Superior temporal gyrus (tissue), 1 donor: ENCODE results near the gene TMX1.
A peak's percentile ranks its signal among the peaks of the same experiment; 100 is the strongest.

Experiments
- DNase-seq: peaks from one replicate; pipeline ENCODE4 v3.0.0-alpha.2; 2016; ENCODE audit errors: extremely low spot score

TMX1 gene

DNA sequence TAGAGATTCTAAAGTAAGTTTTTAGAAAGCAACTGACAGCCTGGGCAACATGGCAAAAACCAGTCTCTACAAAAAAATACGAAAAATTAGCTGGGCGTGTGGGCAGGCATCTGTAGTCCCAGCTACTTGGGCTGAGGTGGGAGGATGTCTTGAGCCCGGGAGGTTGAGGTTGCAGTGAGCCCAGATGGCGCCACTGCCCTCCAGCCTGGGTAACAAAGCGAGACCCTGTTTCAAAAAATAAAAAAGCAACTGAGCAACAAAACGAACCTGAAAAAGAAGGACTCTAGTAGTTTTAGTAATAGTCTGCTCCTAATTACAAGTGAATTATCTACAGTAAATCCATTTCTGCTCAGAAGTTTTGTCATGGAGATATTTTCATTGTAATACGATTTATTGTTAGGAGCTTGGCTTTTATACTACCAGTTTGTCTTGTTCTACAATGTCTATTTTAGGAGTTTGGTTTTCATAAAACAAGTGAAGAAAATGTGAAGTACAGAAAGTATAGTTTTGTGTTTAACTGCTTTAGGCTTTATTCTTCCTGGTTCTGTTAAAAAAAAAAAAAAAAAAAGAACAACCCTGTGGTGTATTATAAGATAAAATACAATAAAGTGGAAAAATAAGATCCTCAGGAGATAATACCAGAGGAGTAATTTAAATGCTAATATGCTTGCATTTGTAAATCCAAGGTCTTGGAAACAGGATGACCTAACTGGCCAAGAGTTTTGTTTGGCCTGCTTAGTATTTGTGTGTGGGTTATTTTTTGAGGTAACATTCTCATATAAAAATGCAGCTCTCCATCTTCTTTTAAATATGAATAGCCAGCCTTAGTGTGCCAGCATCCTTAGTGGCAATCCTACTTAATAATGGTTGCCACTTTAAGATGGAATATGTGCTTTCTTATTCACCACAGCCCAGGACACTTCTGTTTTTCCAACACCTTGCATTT, 2.8 kb downstream of the TMX1 start:
- peak; percentile 28 for DNase-seq

DNA sequence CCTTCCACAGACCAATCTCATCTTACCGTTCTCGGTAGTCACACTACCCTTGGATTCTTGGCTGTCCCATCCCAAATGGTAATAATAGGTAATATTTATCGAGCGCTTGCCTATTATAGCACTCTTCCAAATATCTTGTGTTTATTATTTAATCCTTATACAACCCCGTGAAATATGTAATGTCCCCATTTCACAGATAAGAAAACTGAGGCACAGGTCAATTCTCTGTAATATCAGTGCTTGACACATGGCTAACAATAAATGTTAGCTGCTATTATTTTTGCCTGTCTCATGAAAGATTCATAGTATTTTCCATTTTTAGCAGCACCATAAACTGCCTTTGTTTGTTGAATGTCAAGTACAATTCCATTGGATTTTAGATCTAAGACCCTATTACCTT, 4.5 kb downstream of the TMX1 start:
- no peak for DNase-seq

DNA sequence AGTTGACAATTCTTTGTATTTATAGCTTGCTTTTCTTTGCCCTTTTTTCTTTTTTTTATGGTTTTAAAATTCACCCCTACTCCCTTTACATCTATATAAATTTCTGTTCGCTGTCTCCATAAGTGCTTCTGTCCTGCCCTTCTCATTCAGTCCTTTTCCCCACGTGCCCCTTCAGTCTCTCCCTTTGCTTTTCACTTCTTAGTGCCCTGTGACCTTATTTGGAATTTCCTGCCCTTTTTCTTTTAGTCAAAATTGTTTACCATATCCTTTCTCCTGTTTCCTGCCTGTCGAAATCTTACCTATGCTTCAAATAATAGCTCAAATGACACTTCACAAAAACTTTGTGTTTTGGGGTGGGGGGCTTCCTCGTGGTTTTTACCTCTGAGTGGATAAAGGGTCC, 6.0 kb downstream of the TMX1 start:
- DNase-seq, result no peak

DNA sequence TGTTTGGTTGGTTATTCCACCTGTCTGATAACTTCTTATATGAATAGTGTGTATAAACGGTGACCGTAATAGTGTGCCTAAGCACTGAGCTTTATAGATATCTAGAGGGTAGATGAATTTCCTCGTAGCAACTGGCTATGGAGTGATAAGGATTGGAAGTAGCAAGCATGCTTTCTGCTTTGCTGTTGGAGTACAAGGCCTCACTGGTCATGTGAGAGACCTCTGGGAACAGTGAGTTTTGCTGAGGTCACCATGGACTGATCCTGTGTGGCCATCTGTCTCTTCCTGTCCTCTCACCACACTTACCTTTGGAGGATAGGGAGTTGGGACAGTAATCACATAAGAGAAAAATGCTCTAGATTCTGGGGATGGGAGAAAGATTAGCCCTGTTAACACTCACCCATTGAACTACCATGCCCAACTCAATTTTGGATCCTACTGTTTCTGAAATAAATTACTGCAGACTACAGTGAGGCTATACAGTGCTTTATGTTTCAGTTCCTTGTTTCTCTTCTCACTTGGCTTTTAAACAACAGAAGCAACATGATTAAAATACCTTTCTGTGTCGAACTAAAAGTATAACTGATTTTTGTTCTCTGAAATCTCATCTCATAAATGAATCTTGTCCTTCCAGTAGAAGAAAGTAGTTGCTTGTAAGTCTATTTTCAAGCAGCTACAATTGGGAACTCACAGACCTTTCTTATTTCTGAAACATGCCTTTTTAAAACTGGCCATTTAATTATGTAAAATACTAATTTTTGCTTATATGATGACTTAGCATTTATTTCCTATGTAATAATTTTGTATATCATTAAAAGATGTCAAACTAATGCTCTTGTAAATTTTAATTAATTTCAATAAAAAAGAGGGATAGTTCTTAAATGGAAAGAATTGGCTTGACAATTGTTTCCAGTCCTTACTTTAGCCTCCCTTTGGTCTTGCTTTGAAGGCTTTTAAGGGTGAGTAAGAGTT, 8.3 kb downstream of the TMX1 start:
- no peak for DNase-seq

DNA sequence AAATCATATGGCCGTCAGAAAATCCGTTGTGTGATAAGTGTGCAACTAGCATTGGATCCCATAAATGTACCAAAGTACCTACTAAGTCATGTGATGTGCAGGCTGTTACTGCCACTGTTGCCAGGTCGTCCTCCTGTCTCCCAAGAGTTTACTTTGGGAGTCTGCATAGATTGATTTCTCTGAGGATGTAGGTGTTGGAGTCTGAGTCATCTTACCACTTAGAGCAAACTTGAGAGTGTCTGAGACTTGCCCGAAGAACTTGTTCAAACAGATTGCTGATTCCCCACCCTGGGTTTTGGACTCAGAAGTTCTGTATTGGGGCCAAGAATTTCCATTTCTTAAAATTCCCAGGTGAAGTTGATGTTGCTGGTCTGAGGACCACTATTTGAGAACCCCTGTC, 11.4 kb downstream of the TMX1 start:
- DNase-seq, result no peak

DNA sequence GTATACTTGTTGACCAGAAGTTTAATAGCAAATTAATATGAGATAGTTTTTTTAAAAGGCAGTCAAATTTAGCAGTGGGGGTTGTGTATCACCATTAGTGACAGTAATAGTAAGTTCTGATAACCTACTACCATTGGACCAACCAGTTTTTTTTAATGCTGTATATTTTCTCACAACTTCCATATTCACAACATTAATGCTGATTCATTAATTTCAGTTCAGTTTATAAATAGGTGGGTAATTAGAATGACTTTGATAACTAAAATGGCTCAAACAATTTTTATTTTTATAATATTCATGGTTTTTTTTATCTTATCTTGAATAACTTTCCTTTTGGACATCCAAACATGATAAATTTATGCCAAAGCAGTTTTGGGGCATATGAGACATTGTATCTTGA, 13.8 kb downstream of the TMX1 start:
- no peak for DNase-seq

DNA sequence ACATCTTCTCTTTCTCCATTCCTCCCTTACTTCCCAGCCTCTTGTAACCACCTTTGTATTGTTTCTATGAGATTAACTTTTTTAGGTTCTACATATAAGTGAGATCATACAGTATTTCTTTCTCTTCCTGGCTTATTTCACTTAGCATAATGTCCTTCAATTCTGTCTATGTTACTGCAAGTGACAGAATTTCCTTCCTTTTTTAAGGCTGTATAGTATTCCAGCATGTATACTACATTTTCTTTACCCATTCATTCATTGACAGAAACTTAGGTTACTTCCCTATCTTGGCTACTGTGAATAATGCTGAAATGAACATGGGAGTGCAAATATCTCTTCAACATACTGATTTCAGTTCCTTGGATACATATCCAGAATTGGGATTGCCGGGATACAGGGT, 18.2 kb downstream of the TMX1 start:
- no peak for DNase-seq

DNA sequence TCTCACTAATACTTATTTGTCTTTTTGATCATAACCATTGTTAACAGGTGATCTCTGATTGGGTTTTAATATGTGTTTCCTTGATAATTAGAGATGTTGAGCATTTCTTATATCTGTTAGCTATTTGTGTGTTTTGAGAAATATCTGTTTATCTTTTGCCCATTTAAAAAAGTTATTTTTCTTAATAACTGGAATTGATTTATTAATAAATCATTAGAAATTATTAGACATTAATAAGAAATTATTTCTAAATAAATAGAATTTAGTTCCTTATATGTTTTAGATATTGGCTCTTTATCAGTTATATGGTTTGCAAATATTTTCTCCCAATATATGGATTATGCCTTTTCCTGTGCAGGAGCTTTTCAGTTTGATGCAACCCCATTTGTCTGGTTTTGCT, 18.7 kb downstream of the TMX1 start:
- no peak for DNase-seq

DNA sequence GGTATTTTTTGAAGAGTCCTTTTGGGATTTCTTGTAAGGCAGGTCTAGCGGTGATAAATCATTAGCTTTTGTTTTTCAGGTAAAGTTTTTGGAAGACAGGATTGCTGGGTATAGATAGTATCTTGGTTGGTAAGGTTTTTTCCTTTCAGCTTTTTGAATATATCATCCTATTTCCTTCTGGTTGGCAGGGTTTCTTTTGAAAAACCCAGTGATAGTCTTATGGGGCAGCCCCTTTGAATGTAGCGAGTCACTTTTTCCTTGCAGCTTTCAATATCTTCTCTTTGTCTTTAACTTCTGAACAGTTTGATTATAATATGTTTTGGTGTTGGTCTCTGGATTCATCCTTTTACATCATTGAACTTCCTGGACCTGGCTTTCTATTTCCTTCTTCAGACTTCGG, 20.2 kb downstream of the TMX1 start:
- DNase-seq, result no peak

DNA sequence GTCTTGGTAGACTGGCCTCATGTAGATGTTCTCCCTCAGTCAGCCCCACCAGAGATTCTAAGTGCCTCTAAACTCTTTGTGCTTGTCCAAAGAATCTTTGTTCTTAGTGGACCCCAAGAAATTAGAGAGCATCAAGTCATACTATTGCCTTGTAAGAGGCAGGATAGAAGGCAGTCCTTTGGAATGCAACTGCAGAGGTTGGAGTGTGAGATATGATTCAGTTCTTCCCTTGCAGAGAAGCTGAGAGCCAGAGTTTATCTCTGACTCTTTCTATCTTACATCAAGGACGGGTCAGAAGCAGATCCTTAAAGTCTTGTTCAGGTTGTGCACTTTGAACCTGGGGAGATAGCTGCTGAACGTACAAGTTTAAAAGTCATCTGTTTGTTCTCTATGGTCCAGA, 21.1 kb downstream of the TMX1 start:
- no peak for DNase-seq

DNA sequence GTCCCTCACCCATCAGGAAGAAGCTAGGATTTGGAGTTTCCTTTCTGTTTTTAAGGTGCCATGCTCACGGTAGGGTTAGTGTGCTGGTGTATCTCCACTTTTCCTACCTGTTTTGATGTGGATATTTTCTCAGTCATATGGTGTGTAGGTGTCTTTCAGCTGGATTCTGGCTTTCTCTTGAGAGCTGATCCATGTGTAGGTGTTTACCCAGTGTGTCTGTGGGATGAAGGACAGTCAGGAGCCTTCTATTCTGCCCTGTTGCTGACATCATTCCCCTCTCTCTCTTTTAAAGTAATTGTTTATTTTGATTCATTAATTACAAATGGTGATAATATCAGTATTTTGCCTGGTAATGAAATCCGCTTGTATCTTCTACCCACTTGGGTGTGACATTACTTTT, 22.8 kb downstream of the TMX1 start:
- no peak for DNase-seq

DNA sequence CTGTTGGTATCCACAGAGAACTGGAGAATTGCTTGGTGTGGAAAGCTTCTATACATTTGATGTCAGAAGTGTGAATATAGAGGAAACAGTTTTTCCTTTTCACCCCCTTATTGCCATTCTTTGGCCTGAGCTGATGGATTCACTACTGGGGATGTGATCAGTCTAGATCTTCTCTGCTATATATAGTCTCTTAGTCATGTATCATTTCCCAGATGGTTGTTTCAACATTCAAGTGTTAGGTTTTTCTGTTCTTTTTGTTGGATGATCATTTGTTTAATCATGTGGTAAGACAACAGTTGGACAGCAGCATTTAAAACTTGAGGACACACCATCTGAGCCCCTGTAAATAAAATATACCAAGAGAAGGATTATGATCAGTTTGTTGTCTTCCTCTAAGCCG, 29.6 kb downstream of the TMX1 start:
- DNase-seq, result no peak

DNA sequence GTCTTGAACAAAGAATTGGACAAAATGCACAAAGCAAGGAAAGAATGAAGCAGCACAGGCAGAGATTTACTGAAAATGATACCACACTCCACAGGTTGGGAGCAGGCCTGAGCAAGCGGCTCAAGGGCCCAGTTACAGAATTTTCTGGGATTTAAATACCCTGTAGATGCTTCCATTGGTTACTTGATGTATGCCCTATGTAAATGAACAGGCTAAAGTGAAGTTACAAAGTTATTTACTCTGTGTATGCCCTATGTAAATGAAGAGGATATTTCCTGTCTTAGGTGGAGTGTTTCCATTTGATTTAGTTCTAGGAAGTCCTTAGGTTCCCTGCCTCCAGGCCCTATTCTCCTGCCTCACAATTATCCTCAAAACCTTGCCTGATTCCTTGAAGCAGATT, 36.6 kb downstream of the TMX1 start:
- no peak for DNase-seq

DNA sequence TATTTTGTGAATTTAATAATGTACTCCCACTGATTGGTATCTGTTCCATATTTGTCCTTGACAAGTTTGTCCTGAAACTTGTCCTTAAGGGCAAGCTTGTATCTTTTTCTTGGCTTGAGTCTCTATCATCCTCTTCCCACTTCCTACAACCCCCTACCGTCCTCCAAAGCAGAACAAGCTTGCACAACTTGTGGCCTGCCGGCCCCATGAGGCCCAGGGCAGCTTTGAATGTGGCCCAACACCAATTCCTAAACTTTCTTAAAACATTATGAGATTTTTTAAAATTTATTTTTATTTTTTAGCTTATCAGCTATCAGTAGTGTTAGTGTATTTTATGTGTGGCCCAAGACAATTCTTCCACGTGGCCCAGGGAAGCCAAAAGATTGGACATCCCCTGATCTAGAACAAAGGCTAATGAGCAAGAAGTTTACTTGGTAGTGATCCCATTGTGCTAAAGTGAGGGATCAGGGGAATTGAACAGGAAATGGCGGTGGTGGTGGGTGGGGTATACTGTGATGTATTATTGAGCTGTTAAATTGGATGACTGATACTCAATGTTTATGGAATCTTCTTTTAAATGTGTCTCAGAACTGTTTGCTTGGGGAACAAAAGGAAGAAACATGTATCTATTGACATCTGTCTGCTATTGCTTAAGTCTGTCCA, 37.8 kb downstream of the TMX1 start:
- DNase-seq, result no peak

DNA sequence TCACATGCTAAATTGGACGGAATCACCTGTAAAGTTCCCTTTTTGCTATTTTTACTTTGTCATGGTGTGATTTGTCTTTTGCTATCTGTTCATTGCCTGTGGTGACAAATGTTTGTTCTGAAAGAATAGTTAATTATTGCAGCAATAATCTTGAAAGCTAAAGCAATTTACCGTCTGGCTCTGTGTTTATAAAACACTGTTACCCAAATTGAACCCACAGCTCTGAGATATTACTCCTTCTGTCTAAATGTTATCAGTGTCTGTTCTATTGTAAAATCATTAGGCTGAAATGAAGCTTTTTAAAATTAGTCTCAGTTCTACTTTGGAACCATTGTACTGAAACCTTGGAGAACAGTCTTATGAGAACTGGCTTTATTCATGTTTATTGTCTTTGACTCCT, 42.5 kb downstream of the TMX1 start:
- no peak for DNase-seq

DNA sequence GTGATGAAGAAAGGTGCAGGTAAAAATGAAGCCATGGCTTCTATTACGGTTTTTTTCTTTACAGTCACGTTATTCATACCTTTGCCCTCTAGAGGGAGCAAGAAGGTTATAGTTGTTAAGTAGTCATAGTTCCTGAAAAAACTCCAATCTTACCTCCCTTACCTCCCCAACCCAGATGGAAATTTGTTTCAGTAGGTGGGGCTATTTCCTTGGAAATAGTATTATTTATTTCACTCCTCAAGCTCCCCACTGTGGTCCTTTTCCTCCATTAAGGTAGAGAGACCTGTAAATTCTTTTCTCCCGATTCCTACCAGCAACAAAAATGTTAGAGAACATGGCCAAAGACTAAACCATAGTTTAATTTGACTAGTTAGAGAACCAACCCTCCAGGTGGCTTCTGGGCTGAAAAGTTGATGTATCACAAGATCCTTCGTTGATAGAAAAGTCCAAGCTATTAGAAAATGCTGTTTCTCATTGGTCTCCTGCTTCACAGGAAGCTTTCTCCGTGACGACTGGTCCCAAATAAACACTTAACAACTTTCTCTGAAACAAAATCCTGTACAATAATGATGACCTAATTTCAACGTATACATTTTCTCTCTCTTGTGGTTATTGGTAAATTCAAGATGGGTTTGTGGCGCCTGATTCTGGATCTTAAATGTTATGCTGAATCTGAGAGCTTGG, 43.5 kb downstream of the TMX1 start:
- peak; percentile 90 for DNase-seq

DNA sequence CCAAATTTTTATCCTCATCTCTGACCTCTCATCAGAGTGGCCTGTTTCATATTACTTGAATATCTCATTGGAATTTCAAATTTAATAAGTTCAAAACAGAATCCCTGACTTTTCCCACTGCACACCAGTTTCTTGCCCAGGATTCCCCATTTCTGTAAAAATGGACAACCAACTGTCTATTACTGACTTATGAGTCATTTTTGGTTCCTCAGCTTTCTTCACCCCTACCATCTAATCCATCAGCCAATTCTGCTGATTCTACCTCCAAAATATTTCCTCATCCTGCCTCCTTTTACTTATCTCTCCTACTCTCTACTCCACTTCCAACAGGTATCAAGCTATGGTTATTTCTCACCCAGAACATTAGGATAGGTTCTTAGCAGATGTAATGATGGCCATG, 44.2 kb downstream of the TMX1 start:
- DNase-seq, result no peak

DNA sequence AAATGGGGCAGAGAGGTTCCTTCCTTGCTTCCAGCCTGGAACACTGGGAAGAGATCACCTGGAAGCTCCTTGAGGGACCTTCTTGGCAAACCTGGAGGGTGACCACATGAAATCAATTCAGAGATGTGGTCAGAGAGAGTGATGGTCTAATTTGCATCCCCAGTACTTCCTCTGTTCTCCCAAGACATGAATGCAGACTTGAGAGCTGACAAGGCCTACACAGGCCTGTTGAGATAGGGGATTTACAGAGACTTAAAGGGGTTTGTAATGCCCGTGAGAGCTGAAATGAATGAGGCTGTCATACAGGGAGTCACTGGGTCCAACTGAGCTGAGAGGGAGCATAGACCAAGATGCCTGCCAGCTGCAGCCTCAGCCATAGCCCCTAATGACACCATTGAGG, 45.1 kb downstream of the TMX1 start:
- DNase-seq, result no peak

DNA sequence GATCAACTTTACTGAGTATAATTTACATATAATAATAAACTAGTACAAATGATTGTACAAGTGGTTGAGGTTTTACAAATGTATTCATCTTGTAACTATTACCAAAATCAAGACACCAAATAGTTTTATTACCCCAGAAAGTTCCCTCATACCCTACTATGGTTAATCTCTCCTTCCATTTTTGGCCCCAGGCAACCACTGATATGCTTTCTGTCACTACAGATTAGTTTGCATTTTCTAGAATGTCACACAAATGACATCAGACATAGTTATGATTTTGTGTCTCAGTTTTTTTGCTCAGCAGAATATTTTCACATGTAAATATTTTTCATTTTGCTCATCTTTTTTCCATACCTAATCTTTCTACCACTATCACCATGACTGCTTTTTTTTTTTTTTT, 49.1 kb downstream of the TMX1 start:
- DNase-seq, result no peak

DNA sequence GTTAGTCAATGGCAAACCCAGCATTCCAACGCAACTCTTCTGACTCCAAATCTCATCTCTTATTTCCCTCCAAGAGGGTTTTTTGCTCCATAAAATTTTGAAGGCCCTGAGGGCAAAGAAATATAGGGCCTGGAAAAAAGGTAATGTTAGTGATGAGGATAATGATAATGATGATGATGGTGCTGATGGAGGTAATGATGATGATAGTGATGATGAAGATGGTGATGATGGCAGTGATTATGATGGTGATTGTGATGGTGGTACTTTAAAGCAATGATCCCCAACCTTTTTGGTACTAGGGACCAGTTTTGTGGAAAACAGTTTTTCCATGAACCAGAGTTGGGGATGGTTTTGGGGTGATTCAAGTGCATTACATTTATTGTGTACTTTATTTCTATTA, 50.1 kb downstream of the TMX1 start:
- no peak for DNase-seq

DNA sequence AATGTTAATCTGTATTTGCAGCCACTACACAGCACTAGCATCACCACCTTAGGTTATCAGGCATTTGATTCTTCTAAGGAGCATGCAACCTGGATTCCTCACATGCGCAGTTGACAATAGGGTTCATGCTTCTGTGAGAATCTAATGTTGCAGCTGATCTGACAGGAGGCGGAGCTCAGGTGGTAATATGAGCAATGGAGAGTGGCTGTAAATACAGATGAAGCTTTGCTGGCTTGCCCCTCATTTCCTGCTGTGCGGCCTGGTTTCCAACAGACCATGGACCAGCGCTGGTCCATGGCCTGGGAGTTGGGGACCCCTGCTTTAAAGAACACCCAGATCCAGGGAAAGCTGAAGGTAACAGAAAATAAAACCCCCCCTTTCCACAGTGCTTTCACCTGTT, 51.0 kb downstream of the TMX1 start:
- DNase-seq, result no peak
